Adrenal gland (tissue), 12 donors: ENCODE measurements around the gene AKAP13. TPM values are rescaled to one million over a fixed set of nuclear protein-coding genes. Genes with fewer than 3 reads are reported as not detected.
"Not testable (repeated sequence)": the region's sequence is repeated elsewhere in the genome, so short reads cannot be mapped to it uniquely, and the experiment has no call there.

Source experiments
- DNase-seq, 7 donors: peaks; one replicate each; pipeline ENCODE4 v3.0.0-alpha.2; 2019 to 2020
- H3K27ac ChIP-seq, 5 donors: fragments of 200-600 bp; sonication (generic) in 4 of 5; 1 replicate in 3 of 5; 2 replicates in 2 of 5; pipeline versions ENCODE4 v1.5.1 to v1.8.0; 2016 to 2020; ENCODE audit warnings: mild to moderate bottlenecking in 1 of 5
- H3K27me3 ChIP-seq: fragments of 200-600 bp; 2 replicates; pipeline ENCODE4 v1.8.0; 2021
- H3K36me3 ChIP-seq, 2 donors: fragments of 200-600 bp; replicated peaks in 1 of 2; 1 replicate in 1 of 2; 2 replicates in 1 of 2; pipeline versions ENCODE4 v1.5.1 to v1.8.0; 2018 to 2022
- H3K4me1 ChIP-seq, 2 donors: fragments of 200-600 bp; replicated peaks in 1 of 2; 1 replicate in 1 of 2; 2 replicates in 1 of 2; pipeline versions ENCODE4 v1.5.1 to v1.8.0; 2018 to 2021
- H3K4me3 ChIP-seq, 4 donors: fragments of 200-600 bp; sonication (generic) in 3 of 4; one replicate each; pipeline ENCODE4 v1.5.1; 2016 to 2018
- H3K9me3 ChIP-seq, 3 donors: fragments of 200-600 bp; sonication (generic) in 1 of 3; replicated peaks in 1 of 3; 1 replicate in 2 of 3; 2 replicates in 1 of 3; pipeline versions ENCODE4 v1.5.1 to v1.8.0; 2016 to 2021
- CTCF ChIP-seq, 6 experiments: fragments of 450-650 bp in 4 of 6; fragments of 200-600 bp in 2 of 6; sonication (generic) in 1 of 6; IDR thresholded peaks; 1 replicate in 5 of 6; 2 replicates in 1 of 6; pipeline versions ENCODE4 v1.5.1 to v1.8.0; 2016 to 2021; ENCODE audit warnings: antibody characterized with exemption in 6 of 6, mild to moderate bottlenecking in 2 of 6, moderate library complexity in 1 of 6
- POLR2A ChIP-seq, 2 donors: fragments of 450-650 bp; IDR thresholded peaks; one replicate each; pipeline ENCODE4 v1.6.1; 2017; ENCODE audit warnings: antibody characterized with exemption in 2 of 2, mild to moderate bottlenecking in 2 of 2, moderate library complexity in 1 of 2
- WGBS, 4 donors: extraction: QIAGEN DNeasy Blood & Tissue Kit in 2 of 4; methylation state at CpG; one replicate each; pipeline versions ENCODE4 v1.1.5 to v1.1.7; 2013 to 2017; 5-methylcytosine and 5-hydroxymethylcytosine counted together
- intact Hi-C, 2 donors: fragments of 100-400 bp; cut with DNase I; formaldehyde crosslinking; loops; one replicate each; pipeline versions ENCODE4 v1.14.1 to v1.15.0; 2022 to 2023
- polyA plus RNA-seq, 3 donors: library from polyadenylated mRNA; stranded (reverse); fragments of 200-250 nt in 2 of 3; fragments of 350-450 nt in 1 of 3; fragmentation: Illumina TruSeq in 1 of 3; extraction: RNeasy Lipid Tissue Mini Kit (QIAGEN cat#74804) in 1 of 3; gene quantifications; one replicate each; pipeline ENCODE4 v1.2.3, GENCODE V29; 2013 to 2014
- total RNA-seq, 9 donors: library from RNA; depleted of rRNA in 4 of 9; stranded (reverse); fragments of >200 nt in 4 of 9; fragments of 120-200 nt in 1 of 9; fragmentation: NEBNext Ultra II Directional in 1 of 9; extraction: Animal tissue kit (Norgen Biotek cat#: 25700) in 1 of 9; gene quantifications; one replicate each; pipeline versions ENCODE4 v1.1.0 to v1.2.4, GENCODE V29; 2013 to 2023
- donor health status: healthy with polysubstance abuse.
- donor health status: Bipolar disorder and iron deficiency.
- donor health status: DM: yes; HTN: yes; CAD: no.
- donor health status: DM: no; HTN: no; CAD: no.
- donor health status: DM: no; HTN: no; CAD: no.
- donor health status: DM: yes; HTN: yes; CAD: no.

Gene AKAP13
- total and polyA plus RNA-seq, 12 donors, result 42.7 to 144 (median 89.2) TPM

DNA sequence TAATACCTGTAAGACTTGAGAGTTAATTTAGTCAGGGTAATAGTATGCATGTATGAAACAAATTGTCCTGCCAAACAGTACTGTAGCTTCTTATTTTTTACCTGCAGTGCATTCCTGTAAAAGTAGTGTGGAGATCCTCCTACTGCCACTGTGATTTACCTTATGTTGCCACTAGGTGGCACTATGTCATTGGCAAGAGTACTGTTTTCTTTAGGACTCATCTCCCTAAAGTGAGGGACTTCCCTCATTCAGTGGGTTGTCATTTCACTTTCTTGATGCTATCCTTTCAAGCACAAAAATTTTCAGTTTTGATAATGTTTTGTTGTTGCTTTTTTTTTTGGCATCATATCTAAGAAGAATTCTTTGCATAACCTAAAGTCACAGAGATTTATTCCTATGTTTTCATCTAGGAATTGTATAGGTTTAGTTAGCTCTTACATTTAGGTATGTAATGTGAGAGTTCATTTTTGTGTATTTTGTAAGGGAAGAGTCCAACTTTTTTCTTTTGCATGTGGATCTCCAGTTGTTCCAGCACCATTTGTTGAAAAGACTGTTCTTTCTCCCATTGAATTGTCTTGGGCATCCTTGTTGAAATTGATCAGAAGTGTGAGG, 105.7 kb downstream of the AKAP13 start:
- intact Hi-C loops, result no loop called here
- Histone ChIP-seq H3K9me3 (no peaks in the 10 kb centered on the region), H3K4me1 (peaks cover 0 to 5% of the 10 kb centered on the region in 2 donors), H3K36me3 (no peaks in the 10 kb centered on the region), H3K27me3 (no peaks in the 10 kb centered on the region), H3K4me3 (no peak overlapping the region), H3K27ac (no peak overlapping the region)
- no peak for TF ChIP-seq POLR2A (IDR thresholded peaks at IDR 0.05)
- peak; percentile 68 to 96 (median 77) for TF ChIP-seq CTCF (IDR thresholded peaks at IDR 0.05)
- peak; percentile 50 to 75 (median 64) for DNase-seq

DNA sequence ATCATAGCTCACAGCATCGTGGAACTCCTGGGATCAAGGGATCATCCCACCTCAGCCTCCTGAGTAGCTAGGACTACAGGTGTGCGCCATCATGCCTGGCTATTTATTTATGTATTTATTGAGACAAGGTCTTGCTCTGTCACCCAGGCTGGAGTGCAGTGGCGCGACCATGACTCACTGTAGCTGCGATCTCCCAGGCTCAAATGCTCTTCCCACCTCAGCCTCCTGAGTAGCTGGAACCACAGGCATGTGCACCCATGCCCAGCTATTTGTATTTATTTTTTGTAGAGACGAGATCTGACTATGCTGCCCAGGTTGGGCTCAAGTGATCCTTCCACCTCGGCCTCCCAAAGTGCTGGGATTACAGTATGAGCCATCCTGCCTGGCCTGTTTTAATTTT, 107.4 kb downstream of the AKAP13 start:
- WGBS, 4 donors, result 93 to 95% (median 94%) methylated on average over 7 of the region's 7 CpGs
- H3K27me3 ChIP-seq, H3K9me3 ChIP-seq, DNase-seq, H3K4me1 ChIP-seq, H3K36me3 ChIP-seq, H3K4me3 ChIP-seq, intact Hi-C loops, H3K27ac ChIP-seq: not testable (repeated sequence)

DNA sequence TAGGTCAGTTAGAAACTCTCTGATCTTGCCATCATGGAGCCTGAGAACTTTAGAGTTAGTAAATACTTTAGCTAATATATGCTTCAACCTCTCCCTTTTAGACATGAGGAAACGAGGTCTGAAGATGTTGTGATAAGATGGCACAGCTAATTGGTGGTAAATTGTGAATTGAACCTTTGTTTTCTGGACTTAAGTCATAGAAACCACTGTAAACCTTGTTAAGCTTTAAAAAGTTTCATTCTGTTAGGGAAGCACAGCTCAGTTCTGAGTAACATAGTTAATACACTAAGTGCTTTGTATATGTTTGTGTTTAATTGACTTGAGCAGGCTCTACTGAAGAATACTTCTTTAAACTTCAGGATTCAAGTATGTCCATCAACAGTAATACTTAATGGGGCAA, 108.6 kb downstream of the AKAP13 start:
- no peaks in the 10 kb centered on the region for H3K36me3 ChIP-seq
- no peaks in the 10 kb centered on the region for H3K9me3 ChIP-seq
- H3K27ac ChIP-seq, result no peak overlapping the region
- 68 to 87% (median 85%) methylated on average over 1 of the region's 1 CpG for WGBS, 4 donors
- H3K27me3 ChIP-seq, result no peaks in the 10 kb centered on the region
- TF ChIP-seq POLR2A (IDR thresholded peaks at IDR 0.05), result no peak
- no peak for TF ChIP-seq CTCF (IDR thresholded peaks at IDR 0.05)
- H3K4me3 ChIP-seq, result no peak overlapping the region
- no peak for DNase-seq
- intact Hi-C loops, result no loop called here
- peaks cover 0 to 1% of the 10 kb centered on the region in 2 donors for H3K4me1 ChIP-seq

DNA sequence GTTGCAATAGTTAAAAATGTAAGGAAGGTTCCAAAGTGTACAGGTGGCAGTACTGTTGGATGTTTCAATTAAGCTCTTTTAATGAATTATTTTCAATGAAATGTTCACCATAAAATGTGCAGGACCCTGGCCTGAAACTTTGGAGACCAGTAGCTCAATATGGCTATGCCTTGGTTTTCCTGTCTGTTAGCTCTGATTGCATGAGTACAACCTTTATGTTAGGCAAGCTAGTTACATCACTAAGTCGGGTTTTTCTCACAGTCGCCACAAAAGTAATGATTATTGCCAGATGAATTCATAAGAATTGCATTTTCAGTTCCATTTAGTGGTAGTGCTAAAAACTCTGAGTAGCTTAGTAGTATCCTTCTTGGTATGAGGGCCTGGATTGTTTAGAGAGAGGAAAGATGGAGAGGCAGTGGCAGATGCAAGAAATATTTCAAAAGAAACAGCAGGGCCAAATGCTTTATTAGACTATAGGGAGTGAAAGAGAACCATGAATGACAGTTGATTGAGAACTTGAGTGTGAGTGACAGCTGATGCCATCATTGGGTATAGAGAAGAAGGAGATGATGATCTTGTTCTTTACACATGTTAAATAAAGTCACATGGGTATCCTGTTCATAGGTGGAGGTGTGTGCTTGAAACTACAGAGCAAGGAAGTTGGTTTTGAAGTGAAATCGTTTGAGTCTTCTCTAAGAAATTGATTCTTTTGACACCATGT, 109.5 kb downstream of the AKAP13 start:
- H3K27ac ChIP-seq, result no peak overlapping the region
- TF ChIP-seq POLR2A (IDR thresholded peaks at IDR 0.05) (no peak), CTCF (IDR thresholded peaks at IDR 0.05) (no peak)

DNA sequence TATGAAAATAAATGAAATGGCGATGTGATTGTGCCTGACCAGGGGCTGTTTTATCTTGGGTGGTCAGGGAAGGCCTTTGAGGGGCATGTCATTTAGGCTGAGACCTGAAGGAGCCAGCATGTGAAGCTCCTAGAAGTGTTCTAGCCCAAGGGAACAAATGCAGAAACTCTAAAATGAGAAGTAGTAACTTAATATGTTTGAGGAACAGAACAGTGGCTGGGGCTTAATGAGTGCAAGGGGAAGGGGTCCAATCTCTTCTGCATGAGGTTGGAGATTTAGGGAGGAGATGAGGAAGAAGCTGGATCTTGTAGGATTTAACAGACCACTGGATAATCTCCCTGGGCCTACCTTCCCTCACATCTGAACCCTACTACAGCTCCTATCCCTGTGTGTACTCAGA, 110.5 kb downstream of the AKAP13 start:
- intact Hi-C loops, result no loop called here
- WGBS, 4 donors, result 92 to 100% (median 93%) methylated on average over 1 of the region's 1 CpG
- Histone ChIP-seq H3K27me3 (no peaks in the 10 kb centered on the region), H3K36me3 (no peaks in the 10 kb centered on the region), H3K4me1 (peaks cover 0 to 9% of the 10 kb centered on the region in 2 donors), H3K4me3 (no peak overlapping the region), H3K27ac (no peak overlapping the region), H3K9me3 (no peaks in the 10 kb centered on the region)
- DNase-seq, result no peak
- TF ChIP-seq POLR2A (IDR thresholded peaks at IDR 0.05) (no peak), CTCF (IDR thresholded peaks at IDR 0.05) (no peak)

More for the DNA sequence above, 109.5 kb downstream of the AKAP13 start:
- Histone ChIP-seq H3K4me1 (peaks cover 0 to 9% of the 10 kb centered on the region in 2 donors), H3K9me3 (no peaks in the 10 kb centered on the region), H3K27me3 (no peaks in the 10 kb centered on the region), H3K36me3 (no peaks in the 10 kb centered on the region), H3K4me3 (no peak overlapping the region)
- WGBS, 4 donors, result 78 to 88% (median 81%) methylated on average over 3 of the region's 3 CpGs
- DNase-seq, result no peak
- intact Hi-C loops, result no loop called here
